Dermis blood vessel endothelial cell (primary cell): ENCODE data around the gene ATG4D. TPM values are rescaled to one million over a fixed set of nuclear protein-coding genes. Genes with fewer than 3 reads are reported as not detected.
A peak's percentile ranks its signal among the peaks of the same experiment; 100 is the strongest.
"Not testable (repeated sequence)": the region's sequence is repeated elsewhere in the genome, so short reads cannot be mapped to it uniquely, and the experiment has no call there.

Experiments
- DNase-seq: peaks from one replicate; pipeline ENCODE4 v3.0.0; 2010
- total RNA-seq: library from RNA; depleted of rRNA; stranded (reverse); fragments of >200 nt; gene quantifications from 2 replicates; pipeline ENCODE4 v1.2.3, GENCODE V29; 2014

ATG4D gene
- total RNA-seq, 1 donor from 2014 or later = 9.5 TPM

GRCh38 chr19:10520652-10521318, 22.9 kb upstream of the ATG4D start:
- no peak for DNase-seq

GRCh38 chr19:10521461-10522171, 22.1 kb upstream of the ATG4D start:
- DNase-seq = no peak

- no peak for DNase-seq
These were observed 20.5 kb upstream of the ATG4D start for GRCh38 chr19:10523135-10523636.

GRCh38 chr19:10525636-10526035, 18.1 kb upstream of the ATG4D start:
- no peak for DNase-seq

- not testable (repeated sequence) for DNase-seq
These were observed 16.8 kb upstream of the ATG4D start for GRCh38 chr19:10526887-10527286.

GRCh38 chr19:10532457-10532856, 11.2 kb upstream of the ATG4D start:
- DNase-seq = no peak

GRCh38 chr19:10533646-10534386, 9.9 kb upstream of the ATG4D start:
- DNase-seq = no peak

- DNase-seq = no peak
These were observed 8.1 kb upstream of the ATG4D start for GRCh38 chr19:10535613-10536012.

- no peak for DNase-seq
These were observed 6.0 kb upstream of the ATG4D start for GRCh38 chr19:10537668-10538067.

- no peak for DNase-seq
These were observed 5.3 kb upstream of the ATG4D start for GRCh38 chr19:10538204-10538983.

- DNase-seq = not testable (repeated sequence)
These were observed 4.7 kb upstream of the ATG4D start for GRCh38 chr19:10539016-10539415.

GRCh38 chr19:10543059-10543419, 665 bp upstream of the ATG4D start:
- DNase-seq = no peak

GRCh38 chr19:10544242-10544752, 593 bp downstream of the ATG4D start:
- no peak for DNase-seq

- no peak for DNase-seq
These were observed 1.1 kb downstream of the ATG4D start for GRCh38 chr19:10544753-10545251.

- DNase-seq = no peak
These were observed 3.1 kb downstream of the ATG4D start for GRCh38 chr19:10546817-10547216.

- no peak for DNase-seq
These were observed 5.1 kb downstream of the ATG4D start for GRCh38 chr19:10548746-10549276.

GRCh38 chr19:10549733-10550132, 6.0 kb downstream of the ATG4D start:
- no peak for DNase-seq

GRCh38 chr19:10550336-10550735, 6.6 kb downstream of the ATG4D start:
- no peak for DNase-seq

- DNase-seq = not testable (repeated sequence)
These were observed 7.3 kb downstream of the ATG4D start for GRCh38 chr19:10551006-10551405.

- DNase-seq = peak; percentile 41
These were observed 8.1 kb downstream of the ATG4D start for GRCh38 chr19:10551698-10552301.

GRCh38 chr19:10552510-10553053, 8.9 kb downstream of the ATG4D start:
- DNase-seq = peak; percentile 43
